ENCODE data around the gene ZNF267.
"Not testable (repeated sequence)": the region's sequence is repeated elsewhere in the genome, so short reads cannot be mapped to it uniquely, and the experiment has no call there.

Gene ZNF267

DNA sequence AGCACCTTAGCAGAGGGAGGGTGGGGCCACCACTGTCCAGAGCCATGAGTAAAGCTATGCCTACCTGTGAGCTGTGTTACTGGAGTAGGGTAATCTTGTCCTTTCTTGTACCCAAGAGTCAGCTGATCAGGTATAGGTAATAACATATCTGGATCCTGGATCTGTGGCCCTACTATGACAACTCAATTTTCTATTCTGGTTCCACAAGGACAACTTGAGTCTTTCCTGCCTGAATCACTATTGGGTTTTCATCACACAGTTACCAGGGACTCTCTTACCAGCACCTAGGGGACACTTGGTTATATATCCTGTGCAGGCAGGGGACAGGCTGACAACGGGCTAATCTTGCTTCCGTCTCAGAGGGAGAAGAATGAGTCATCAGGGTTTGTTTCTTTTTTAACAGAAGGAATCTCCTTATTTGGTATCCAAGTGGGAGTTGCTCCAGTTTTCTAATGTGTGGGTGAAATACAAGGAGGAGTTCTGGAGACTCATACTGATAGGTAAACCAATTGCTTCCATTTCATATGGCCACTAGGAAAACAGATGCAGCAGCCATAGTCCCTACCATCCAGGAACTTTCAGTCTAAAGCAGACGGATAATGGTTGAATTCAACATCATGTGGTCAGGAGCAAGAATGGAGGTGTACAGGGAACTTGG, 6.8 kb downstream of the ZNF267 start:
- DNase-seq, result no peak

DNA sequence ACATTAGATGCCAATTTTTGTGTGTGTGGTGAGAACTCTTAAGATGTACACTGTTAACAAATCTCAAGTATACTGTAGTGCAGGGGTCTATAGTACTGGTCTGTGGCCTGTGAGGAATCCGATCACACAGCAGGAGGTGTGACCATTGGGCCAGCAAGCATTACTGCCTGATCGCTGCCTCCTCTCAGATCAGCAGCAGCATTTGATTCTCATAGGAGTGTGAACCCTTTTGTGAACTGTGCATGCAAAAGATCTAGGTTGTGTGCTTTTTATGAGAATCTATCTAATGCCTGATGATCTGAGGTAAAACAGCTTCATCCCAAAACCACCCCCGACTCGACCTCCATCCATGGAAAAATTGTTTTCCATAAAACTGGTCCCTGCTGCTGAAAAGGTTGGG, 12.6 kb downstream of the ZNF267 start:
- DNase-seq, result no peak

DNA sequence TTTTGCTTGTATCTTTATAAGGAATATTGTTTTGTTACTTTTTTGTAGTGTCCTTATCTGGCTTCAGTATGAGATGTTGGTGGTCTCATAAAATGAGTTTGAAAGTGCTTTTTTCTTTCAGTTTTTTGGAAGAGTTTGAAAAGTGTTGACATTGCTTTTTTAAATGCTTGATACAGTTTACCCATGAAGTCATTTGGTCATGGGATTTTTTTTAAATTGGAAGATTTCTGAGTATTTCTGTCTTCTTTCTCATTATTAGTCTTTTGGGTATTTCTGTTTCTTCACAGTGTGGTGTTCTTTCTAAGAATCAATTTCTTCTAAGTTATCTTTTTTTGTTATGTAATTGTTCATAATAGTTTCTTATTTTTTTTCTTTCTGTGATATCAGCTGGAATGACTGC, 15.1 kb downstream of the ZNF267 start:
- DNase-seq, result no peak

DNA sequence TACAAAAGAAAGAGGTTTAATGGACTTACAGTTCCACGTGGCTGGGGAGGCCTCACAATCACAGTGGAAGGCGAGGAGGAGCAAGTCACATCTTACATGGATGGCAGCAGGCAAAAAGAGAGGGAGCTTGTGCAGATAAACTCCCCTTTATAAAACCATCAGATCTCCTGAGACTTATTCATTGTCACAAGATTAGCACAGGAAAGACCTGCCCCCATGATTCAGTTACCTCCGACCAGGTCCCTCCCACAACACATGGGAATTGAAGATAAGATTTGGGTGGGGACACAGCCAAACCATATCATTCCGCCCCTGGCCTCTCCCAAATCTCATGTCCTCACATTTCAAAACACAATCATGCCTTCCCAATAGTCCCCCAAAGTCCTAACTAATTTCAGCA, 18.5 kb downstream of the ZNF267 start:
- DNase-seq, result not testable (repeated sequence)

DNA sequence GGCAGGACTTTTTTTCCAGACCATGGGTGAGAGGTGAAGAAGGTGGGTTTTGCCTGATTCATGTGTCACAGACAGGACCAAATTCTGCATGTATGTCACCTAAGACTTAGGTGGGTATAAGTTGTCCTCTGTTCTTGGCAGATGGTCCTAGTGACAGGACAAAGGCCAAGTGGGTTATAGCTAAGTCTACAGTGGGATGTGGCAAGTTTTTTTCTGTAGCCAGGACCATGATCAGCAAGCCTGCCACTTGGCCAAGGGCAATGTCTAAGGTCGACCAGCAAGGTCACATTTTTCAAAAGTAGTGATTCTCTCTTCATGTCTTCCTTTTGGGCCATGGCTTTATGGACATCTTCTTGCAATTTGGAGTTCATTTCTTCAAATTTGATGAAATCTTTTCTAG, 20.2 kb downstream of the ZNF267 start:
- no peak for DNase-seq

DNA sequence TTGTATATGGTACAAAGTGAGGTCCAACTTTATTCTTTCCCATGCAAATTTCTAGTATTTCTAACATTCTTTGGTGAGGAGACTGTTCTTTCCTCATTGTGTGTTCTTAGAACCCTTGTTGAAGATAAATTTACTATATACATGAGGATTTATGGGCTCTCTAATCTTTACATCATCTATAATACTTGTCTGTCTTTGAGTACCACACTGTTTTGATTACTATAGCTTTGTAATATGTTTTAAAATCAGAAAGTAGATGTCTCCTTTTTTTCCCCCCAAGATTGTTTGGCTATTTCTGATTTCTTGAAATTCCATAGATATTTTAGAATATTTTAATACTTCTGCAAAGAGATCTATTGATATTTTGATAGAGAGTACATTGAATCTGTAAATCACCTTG, 23.7 kb downstream of the ZNF267 start:
- DNase-seq, result no peak

DNA sequence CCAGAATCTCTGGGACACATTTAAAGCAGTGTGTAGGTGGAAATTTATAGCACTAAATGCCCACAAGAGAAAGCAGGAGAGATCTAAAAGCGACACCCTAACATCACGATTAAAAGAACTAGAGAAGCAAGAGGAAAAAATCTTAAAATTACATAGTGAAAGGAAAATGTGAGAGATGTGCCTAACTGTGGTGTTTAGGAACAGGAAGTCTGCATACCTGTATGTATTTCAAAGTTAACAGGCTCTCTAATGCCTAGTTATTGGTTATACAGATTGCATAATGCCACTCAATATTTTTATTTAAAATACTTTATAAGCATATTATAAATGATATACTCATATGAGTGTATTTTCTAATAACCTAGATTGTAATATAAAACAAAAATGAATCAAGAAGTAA, 25.9 kb downstream of the ZNF267 start:
- DNase-seq, result no peak

DNA sequence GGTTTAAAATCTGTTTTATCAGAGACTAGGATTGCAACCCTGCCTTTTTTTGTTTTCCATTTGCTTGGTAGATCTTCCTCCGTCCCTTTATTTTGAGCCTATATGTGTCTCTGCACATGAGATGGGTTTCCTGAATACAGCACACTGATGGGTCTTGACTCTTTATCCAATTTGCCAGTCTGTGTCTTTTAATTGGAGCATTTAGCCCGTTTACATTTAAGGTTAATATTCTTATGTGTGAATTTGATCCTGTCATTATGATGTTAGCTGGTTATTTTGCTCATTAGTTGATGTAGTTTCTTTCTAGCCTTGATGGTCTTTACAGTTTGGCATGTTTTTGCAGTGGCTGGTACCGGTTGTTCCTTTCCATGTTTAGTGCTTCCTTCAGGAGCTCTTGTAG, 31.0 kb downstream of the ZNF267 start:
- DNase-seq, result not testable (repeated sequence)

DNA sequence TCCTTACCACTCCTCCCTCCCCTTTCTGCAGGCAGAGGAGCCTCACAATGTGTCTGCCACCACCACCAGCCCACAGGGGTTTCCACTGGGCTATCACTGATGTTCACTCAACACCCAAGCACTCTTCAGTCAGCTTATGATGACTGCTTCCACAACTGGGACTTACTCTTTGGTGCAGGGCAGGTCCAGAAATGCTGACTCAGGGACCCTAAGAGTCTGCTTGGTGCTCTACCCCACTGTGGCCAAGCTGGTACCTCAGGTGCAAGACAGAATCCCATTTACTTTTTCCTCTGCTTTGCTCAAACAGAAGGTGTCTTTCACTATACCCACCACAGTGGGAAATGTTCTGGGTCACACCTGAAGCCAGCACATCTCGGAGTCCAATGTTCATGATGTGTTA, 40.1 kb downstream of the ZNF267 start:
- DNase-seq, result no peak

DNA sequence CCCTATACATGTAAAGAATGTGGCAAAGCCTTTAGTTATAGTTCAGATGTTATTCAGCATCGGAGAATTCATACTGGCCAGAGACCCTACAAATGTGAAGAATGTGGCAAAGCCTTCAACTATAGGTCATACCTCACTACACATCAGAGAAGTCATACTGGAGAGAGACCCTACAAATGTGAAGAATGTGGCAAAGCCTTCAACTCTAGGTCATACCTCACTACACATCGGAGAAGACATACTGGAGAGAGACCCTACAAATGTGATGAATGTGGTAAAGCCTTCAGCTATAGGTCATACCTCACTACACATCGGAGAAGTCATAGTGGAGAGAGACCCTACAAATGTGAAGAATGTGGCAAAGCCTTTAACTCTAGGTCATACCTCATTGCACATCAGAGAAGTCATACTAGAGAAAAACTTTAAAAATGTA, 42.5 kb downstream of the ZNF267 start:
- no peak for DNase-seq

DNA sequence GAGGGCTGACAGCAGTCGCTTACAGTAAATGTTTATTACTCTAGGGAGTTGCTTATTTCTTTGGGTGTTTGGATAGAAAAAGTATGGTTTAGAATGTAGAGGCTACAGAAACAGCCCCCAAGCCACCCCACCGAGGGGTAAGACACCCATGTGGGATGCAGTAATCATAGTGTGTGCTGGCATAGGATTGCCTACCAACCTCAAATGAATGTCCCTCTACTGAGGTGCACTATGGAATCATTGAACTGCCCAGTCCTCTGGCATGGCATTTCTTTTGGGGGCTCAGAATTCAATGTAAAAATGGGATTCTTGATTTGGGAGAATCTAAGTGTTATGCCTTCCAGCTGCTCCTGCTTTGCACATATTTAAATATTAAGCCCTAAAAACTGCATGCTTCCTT, 46.8 kb downstream of the ZNF267 start:
- no peak for DNase-seq

DNA sequence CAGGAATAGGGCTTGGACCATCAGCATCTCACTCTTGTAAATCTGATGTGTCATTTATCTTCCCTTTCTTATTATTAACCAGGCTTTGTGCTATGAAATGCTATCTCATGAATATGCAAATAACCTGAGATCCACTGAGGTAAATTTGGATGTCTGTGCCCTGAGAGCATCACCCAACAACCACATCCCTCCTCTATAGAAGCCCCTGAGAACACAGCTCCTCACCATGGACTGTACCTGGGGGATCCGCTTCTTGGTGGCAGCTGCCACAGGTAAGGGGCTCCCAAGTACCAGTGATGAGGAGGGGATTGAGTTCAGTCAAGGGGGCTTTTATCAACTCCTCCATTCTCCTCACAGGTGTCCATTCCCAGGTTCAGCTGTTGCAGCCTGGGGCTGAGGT, 78.2 kb downstream of the ZNF267 start:
- DNase-seq, result not testable (repeated sequence)

DNA sequence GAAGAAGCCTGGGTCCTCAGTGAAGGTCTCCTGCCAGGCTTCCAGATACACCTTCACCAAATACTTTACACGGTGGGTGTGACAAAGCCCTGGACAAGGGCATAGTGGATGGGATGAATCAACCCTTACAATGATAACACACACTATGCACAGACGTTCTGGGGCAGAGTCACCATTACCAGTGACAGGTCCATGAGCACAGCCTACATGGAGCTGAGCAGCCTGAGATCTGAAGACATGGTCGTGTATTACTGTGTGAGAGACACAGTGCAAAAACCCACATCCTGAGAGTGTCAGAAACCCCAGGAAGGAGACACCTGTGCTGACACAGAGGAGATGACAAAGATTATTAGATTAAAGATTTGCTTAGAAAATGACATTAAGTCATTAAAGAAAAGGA, 78.6 kb downstream of the ZNF267 start:
- not testable (repeated sequence) for DNase-seq

DNA sequence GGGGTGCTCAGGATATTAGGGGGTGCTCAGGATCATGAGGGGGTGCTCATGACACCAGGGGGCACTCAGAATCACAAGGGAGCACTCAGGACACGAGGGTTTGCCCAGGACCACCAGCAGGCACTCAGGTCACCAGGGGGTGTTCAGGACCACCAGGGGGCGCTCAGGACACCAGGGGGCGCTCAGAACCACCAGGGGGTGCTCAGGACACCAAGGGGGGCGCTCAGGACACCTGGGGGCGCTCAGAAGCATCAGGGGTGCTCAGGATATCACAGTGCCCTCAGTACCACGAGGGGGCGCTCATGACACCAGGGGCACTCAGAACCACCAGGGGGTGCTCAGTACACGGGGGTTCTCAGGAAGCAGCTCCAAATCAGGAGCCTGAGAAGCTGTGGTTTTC, 82.6 kb downstream of the ZNF267 start:
- not testable (repeated sequence) for DNase-seq

DNA sequence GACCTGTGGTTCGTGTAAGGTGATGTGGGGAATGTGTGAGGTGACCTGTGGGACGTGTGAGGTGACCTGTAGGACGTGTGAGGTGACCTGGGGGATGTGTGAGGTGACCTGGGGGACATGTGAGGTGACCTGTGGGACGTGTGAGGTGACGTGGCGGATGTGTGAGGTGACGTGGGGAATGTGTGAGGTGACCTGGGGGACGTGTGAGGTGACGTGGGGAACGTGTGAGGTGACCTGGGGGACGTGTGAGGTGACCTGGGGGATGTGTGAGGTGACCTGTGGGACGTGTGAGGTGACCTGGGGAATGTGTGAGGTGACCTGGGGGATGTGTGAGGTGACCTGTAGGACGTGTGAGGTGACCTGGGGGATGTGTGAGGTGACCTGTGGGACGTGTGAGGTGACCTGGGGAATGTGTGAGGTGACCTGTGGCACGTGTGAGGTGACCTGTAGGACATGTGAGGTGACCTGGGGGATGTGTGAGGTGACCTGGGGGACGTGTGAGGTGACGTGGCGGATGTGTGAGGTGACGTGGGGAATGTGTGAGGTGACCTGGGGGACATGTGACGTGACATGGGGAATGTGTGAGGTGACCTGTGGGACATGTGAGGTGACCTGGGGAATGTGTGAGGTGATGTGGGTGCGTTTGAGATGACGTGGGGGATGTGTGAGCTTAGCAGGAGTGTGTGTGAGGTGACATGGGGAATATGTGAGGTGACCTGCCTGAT, 86.7 kb downstream of the ZNF267 start:
- DNase-seq, result not testable (repeated sequence)
